OCI-LY7 (cell line): ENCODE data around the gene STAT5B. TPM values are rescaled to one million over a fixed set of nuclear protein-coding genes. Genes with fewer than 3 reads are reported as not detected.
"Not testable (repeated sequence)": the region's sequence is repeated elsewhere in the genome, so short reads cannot be mapped to it uniquely, and the experiment has no call there.

Source experiments
- BruUV-seq: library from RNA; stranded (reverse); fragments of 400-500 nt; replicated peaks from 2 replicates; lab custom pipeline; 2021; lab: Mats Ljungman, UMichigan
- CTCF ChIA-PET: fragments of 300-600 bp; sonication (Branson Sonifier 250); formaldehyde crosslinking; loops from one replicate; lab custom pipeline; 2022; ENCODE audit warnings: antibody characterized with exemption; ENCODE audit not compliant: unreplicated experiment; lab: Charles Lee
- POLR2A ChIA-PET: fragments of 300-600 bp; sonication (Branson Sonifier 250); formaldehyde crosslinking; loops from one replicate; lab custom pipeline; 2022; ENCODE audit warnings: antibody characterized with exemption; lab: Charles Lee
- DNase-seq: peaks from one replicate; pipeline ENCODE4 v3.0.0-alpha.2; 2015; ENCODE audit warnings: low spot score
- H2AFZ ChIP-seq: fragments of 200-600 bp; sonication (generic), shearing (Covaris generic); 2 replicates; pipeline ENCODE4 v1.6.1; 2014; ENCODE audit warnings: mild to moderate bottlenecking, antibody characterized with exemption, low read length, moderate library complexity
- H3K27ac ChIP-seq: fragments of 200-600 bp; sonication (generic); 2 replicates; pipeline ENCODE4 v1.5.1; 2014; ENCODE audit warnings: mixed run types, low read depth, mild to moderate bottlenecking, moderate library complexity, low read length, inconsistent platforms; ENCODE audit not compliant: poor library complexity, severe bottlenecking
- H3K36me3 ChIP-seq: fragments of 200-600 bp; sonication (generic); 2 replicates; pipeline ENCODE4 v1.6.1; 2014; ENCODE audit warnings: mild to moderate bottlenecking, antibody characterized with exemption, low read length, moderate library complexity, mixed read lengths; ENCODE audit not compliant: insufficient read depth
- H3K4me1 ChIP-seq: fragments of 200-600 bp; sonication (generic); 2 replicates; pipeline ENCODE4 v1.5.1; 2014; ENCODE audit warnings: mild to moderate bottlenecking, low read length; ENCODE audit not compliant: insufficient read depth, poor library complexity, severe bottlenecking
- H3K4me2 ChIP-seq: fragments of 200-600 bp; sonication (generic); 2 replicates; pipeline ENCODE4 v1.6.1; 2014; ENCODE audit warnings: mild to moderate bottlenecking, low read length
- H3K4me3 ChIP-seq: fragments of 200-600 bp; sonication (generic); 2 replicates; pipeline ENCODE4 v1.5.1; 2014; ENCODE audit warnings: mild to moderate bottlenecking, low read depth, low read length; ENCODE audit not compliant: poor library complexity, severe bottlenecking
- H3K79me2 ChIP-seq: fragments of 200-600 bp; sonication (generic); 2 replicates; pipeline ENCODE4 v1.6.1; 2016; ENCODE audit warnings: low read depth, mild to moderate bottlenecking, low read length, moderate library complexity, mixed read lengths; ENCODE audit not compliant: insufficient read depth
- H3K9me2 ChIP-seq: fragments of 200-600 bp; sonication (generic); 2 replicates; pipeline ENCODE4 v1.6.1; 2016; ENCODE audit warnings: mild to moderate bottlenecking, low read length, mixed read lengths; ENCODE audit not compliant: insufficient read depth
- H3K9me3 ChIP-seq: fragments of 200-600 bp; sonication (generic); 2 replicates; pipeline ENCODE4 v1.6.1; 2014; ENCODE audit warnings: mild to moderate bottlenecking, mixed run types, low read length, mixed read lengths
- H4K20me1 ChIP-seq: fragments of 200-600 bp; sonication (generic); 2 replicates; pipeline ENCODE4 v1.6.1; 2014; ENCODE audit warnings: mild to moderate bottlenecking, antibody characterized with exemption, low read length, moderate library complexity, mixed read lengths; ENCODE audit not compliant: insufficient read depth
- EZH2phosphoT487 ChIP-seq: fragments of 200-600 bp; sonication (generic); IDR thresholded peaks from 2 replicates; pipeline ENCODE4 v1.6.1; 2018; ENCODE audit warnings: low read depth, borderline replicate concordance, mild to moderate bottlenecking, mixed run types, antibody characterized with exemption, low read length, moderate library complexity, mixed read lengths
- intact Hi-C: fragments of 100-400 bp; cut with micrococcal nuclease; formaldehyde crosslinking; loops from one replicate; pipeline ENCODE4 v1.10.0; 2022; ENCODE audit not compliant: unreplicated experiment
- total RNA-seq, 2 experiments: library from RNA; depleted of rRNA in 1 of 2; stranded (reverse); fragments of >200 nt in 1 of 2; shearing (Covaris generic) in 1 of 2; gene quantifications; 2 replicates each; pipeline ENCODE4 v1.2.3, GENCODE V29; 2014 to 2022
- TF ChIP-seq, protein P1 (sequence below): fragments of 200-600 bp; sonication (generic); conservative IDR thresholded peaks from 2 replicates; pipeline ENCODE4 v1.5.1; 2014; ENCODE audit warnings: mild to moderate bottlenecking, antibody characterized with exemption, low read length, moderate library complexity, mixed read lengths

Gene STAT5B
- total RNA-seq, 2 experiments from 2014 or later, result 33.3 to 46.7 TPM

GRCh38 chr17:42299361-42299760, 23.2 kb upstream of the STAT5B start:
- H3K27ac ChIP-seq, CTCF ChIA-PET, H3K79me2 ChIP-seq, H3K9me2 ChIP-seq, DNase-seq, BruUV-seq, H2AFZ ChIP-seq, H3K9me3 ChIP-seq, intact Hi-C loops, H3K4me2 ChIP-seq, H3K4me1 ChIP-seq, POLR2A ChIA-PET, H4K20me1 ChIP-seq, H3K4me3 ChIP-seq, H3K36me3 ChIP-seq: not testable (repeated sequence)

- H3K36me3 ChIP-seq, BruUV-seq, H3K4me2 ChIP-seq, H3K4me1 ChIP-seq, H3K9me2 ChIP-seq, DNase-seq, CTCF ChIA-PET, H3K4me3 ChIP-seq, H3K79me2 ChIP-seq, H3K27ac ChIP-seq, H4K20me1 ChIP-seq, H3K9me3 ChIP-seq, POLR2A ChIA-PET, intact Hi-C loops, H2AFZ ChIP-seq: not testable (repeated sequence)
Observed at GRCh38 chr17:42297775-42298174, 21.6 kb upstream of the STAT5B start.

DNA sequence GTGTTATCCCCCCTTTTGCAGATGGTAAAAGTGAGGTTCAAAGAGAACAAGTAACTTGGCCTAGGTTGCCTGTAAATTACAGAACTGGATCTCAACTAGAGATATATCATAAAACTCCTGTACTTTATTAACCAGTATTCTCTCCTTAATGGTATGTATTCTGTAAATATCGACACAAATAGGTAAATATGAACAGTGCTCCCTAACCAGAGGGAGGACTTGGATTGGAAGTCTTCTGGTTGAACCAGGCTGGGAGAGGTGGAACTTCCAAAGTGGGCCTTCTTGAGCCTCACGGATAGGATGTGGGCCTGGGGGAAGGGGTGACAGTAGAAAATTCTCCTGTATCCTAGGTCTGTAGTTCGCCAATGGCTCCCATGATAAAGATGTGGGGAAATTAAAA, 19.8 kb upstream of the STAT5B start:
- H3K36me3 ChIP-seq, result no peaks in the 10 kb centered on the region
- H3K4me3 ChIP-seq, result no peak overlapping the region
- CTCF ChIA-PET, result no interaction called here
- DNase-seq, result no peak
- TF ChIP-seq, protein P1, sequence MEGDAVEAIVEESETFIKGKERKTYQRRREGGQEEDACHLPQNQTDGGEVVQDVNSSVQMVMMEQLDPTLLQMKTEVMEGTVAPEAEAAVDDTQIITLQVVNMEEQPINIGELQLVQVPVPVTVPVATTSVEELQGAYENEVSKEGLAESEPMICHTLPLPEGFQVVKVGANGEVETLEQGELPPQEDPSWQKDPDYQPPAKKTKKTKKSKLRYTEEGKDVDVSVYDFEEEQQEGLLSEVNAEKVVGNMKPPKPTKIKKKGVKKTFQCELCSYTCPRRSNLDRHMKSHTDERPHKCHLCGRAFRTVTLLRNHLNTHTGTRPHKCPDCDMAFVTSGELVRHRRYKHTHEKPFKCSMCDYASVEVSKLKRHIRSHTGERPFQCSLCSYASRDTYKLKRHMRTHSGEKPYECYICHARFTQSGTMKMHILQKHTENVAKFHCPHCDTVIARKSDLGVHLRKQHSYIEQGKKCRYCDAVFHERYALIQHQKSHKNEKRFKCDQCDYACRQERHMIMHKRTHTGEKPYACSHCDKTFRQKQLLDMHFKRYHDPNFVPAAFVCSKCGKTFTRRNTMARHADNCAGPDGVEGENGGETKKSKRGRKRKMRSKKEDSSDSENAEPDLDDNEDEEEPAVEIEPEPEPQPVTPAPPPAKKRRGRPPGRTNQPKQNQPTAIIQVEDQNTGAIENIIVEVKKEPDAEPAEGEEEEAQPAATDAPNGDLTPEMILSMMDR, result no peak
- TF ChIP-seq EZH2phosphoT487, result no peak
- no peaks in the 10 kb centered on the region for H3K79me2 ChIP-seq
- POLR2A ChIA-PET, result no interaction called here
- no peak overlapping the region for H3K27ac ChIP-seq
- intact Hi-C loops, result no loop called here
- no peaks in the 10 kb centered on the region for H3K9me3 ChIP-seq
- H3K9me2 ChIP-seq, result no peaks in the 10 kb centered on the region
- no peak overlapping the region for H3K4me2 ChIP-seq
- no peaks in the 10 kb centered on the region for H3K4me1 ChIP-seq
- no TSS peak for BruUV-seq
- H2AFZ ChIP-seq, result no peak overlapping the region
- H4K20me1 ChIP-seq, result no peaks in the 10 kb centered on the region
